ENCODE measurements around the gene RBM43. TPM values are rescaled to one million over a fixed set of nuclear protein-coding genes. Genes with fewer than 3 reads are reported as not detected.

RBM43 gene
- total and polyA plus RNA-seq, 9 of the 15 experiments (the other 6 are each of a cell fraction or from before 2014, with no cell fraction given) = 1.3 to 6.9 (median 3.8) TPM

DNA sequence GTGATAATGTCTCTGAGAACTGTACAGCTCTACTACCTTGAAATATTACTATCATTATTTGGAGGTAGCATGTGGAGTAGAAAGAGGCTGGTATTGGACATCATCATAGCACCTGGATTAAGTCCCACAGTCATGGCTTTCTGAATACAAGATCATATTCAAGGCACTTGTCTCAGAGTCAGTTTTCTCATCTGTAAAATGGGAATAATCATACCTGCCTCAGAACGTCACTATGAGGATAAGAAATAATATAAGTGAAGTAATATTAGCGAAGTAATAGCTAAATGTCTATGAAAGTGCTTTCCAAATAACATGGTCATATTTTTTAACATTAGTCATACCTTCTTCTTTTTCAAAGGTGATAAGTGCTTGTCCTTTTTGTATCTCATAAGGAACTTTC is 16.8 kb upstream of the RBM43 start:
- ChIA-PET CTCF (ENCODE audit: low intra/inter-chr PET ratio) (no interaction called here), POLR2A (interaction anchor here (1.0 to 1.6 kb wide), 2 partner anchors 10 to 15 kb away, joined by 4 to 7 read pairs; no protein-coding TSS in a partner anchor)
- Histone ChIP-seq H3K27ac (ENCODE audit: extremely low read depth, low read depth, low read length) (no peak overlapping the region), H3K4me1 (replicated peaks in 1 of 2; ENCODE audit: control insufficient read depth in 2 of 2, insufficient read depth in 2 of 2, low read length in 2 of 2) (no peaks in the 10 kb centered on the region), H3K4me3 (no peak overlapping the region), H2AFZ (ENCODE audit: low read depth, low read length) (no peak overlapping the region), H4K20me1 (replicated peaks; ENCODE audit: control insufficient read depth, insufficient read depth, low read length) (no peaks in the 10 kb centered on the region), H3K9ac (ENCODE audit: insufficient read depth in 1 of 2, low read depth in 2 of 2, low read length in 2 of 2) (no peak overlapping the region), H3K27me3 (ENCODE audit: control insufficient read depth in 2 of 2, insufficient read depth in 2 of 2, low read length in 2 of 2) (no peaks in the 10 kb centered on the region), H3K36me3 (ENCODE audit: control insufficient read depth, insufficient read depth, low read length) (peaks cover 34% of the 10 kb centered on the region; the same call in 1 of the 3 replicates), H3K4me2 (ENCODE audit: insufficient read depth, low read length) (no peak overlapping the region), H3K9me1 (ENCODE audit: control insufficient read depth, insufficient read depth, low read length) (no peaks in the 10 kb centered on the region), H3K9me3 (replicated peaks; ENCODE audit: control insufficient read depth, insufficient read depth, low read depth, low read length) (no peaks in the 10 kb centered on the region), H3K79me2 (ENCODE audit: control insufficient read depth, insufficient read depth, low read length) (no peaks in the 10 kb centered on the region)
- ATAC-seq = no peak
- in situ Hi-C loops (cut with MboI) = no loop called here
- intact Hi-C loops (cut with micrococcal nuclease) = no loop called here
- 69% methylated on average over 2 of the region's 2 CpGs for WGBS (ENCODE audit: insufficient coverage, low coverage, missing lambda C conversion rate)
- no TSS peak for BruUV-seq (replicated peaks)
- DNase-seq (ENCODE audit: extremely low read depth in 1 of 4, low spot score in 3 of 4) = no peak
- no peak for TF ChIP-seq ZNF551 (CRISPR knock-in tag; IDR thresholded peaks at IDR 0.05)
- no peak for TF ChIP-seq HDAC1 (IDR thresholded peaks at IDR 0.05)
- TF ChIP-seq MTF1 (CRISPR knock-in tag; IDR thresholded peaks at IDR 0.05; ENCODE audit: borderline replicate concordance) = no peak
- TF ChIP-seq ZNF175 (CRISPR knock-in tag; IDR thresholded peaks at IDR 0.05; ENCODE audit: low read depth) = no peak
- no peak for TF ChIP-seq ZKSCAN3 (CRISPR knock-in tag; IDR thresholded peaks at IDR 0.05)
- TF ChIP-seq RBM25 (IDR thresholded peaks at IDR 0.05; ENCODE audit: low read depth, low read length, severe bottlenecking) = peak; percentile 87
- TF ChIP-seq FOXJ3 (CRISPR knock-in tag; IDR thresholded peaks at IDR 0.05) = no peak
- no peak for TF ChIP-seq EWSR1 (IDR thresholded peaks at IDR 0.05; ENCODE audit: borderline replicate concordance, low read depth, partially characterized antibody)
- TF ChIP-seq, protein P1, sequence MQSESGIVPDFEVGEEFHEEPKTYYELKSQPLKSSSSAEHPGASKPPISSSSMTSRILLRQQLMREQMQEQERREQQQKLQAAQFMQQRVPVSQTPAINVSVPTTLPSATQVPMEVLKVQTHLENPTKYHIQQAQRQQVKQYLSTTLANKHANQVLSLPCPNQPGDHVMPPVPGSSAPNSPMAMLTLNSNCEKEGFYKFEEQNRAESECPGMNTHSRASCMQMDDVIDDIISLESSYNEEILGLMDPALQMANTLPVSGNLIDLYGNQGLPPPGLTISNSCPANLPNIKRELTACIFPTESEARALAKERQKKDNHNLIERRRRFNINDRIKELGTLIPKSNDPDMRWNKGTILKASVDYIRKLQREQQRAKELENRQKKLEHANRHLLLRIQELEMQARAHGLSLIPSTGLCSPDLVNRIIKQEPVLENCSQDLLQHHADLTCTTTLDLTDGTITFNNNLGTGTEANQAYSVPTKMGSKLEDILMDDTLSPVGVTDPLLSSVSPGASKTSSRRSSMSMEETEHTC (IDR thresholded peaks at IDR 0.05) = no peak
- peak; percentile 61; the same call in 1 of the 2 replicates for TF ChIP-seq ADNP (tag; IDR thresholded peaks at IDR 0.05)
- no peak for TF ChIP-seq ZNF232 (CRISPR knock-in tag; IDR thresholded peaks at IDR 0.05)
- no peak for TF ChIP-seq THRAP3 (IDR thresholded peaks at IDR 0.05; ENCODE audit: borderline replicate concordance)
- no peak for TF ChIP-seq CBX2 (IDR thresholded peaks at IDR 0.05; ENCODE audit: insufficient read depth, low read length, poor library complexity, severe bottlenecking)
- TF ChIP-seq MTA3 (IDR thresholded peaks at IDR 0.05; ENCODE audit: borderline replicate concordance) = no peak
- FAIRE-seq = no peak

Measured in K562 (cell line).